ENCODE measurements around the gene RNF114.

RNF114 gene

GRCh38 chr20:49889935-49890333, 46.3 kb upstream of the RNF114 start:
- H3K4me3 ChIP-seq (ENCODE audit: low read depth, low read length) = no peak overlapping the region
- DNase-seq (ENCODE audit: low read depth) = no peak
- peak; percentile 29 for TF ChIP-seq CTCF (conservative IDR thresholded peaks at IDR 0.05; ENCODE audit: low read depth, low read length)

GRCh38 chr20:49890471-49891361, 45.5 kb upstream of the RNF114 start:
- no peak for TF ChIP-seq CTCF (conservative IDR thresholded peaks at IDR 0.05; ENCODE audit: low read depth, low read length)
- H3K4me3 ChIP-seq (ENCODE audit: low read depth, low read length) = no peak overlapping the region
- peak; percentile 50 for DNase-seq (ENCODE audit: low read depth)

- TF ChIP-seq CTCF (conservative IDR thresholded peaks at IDR 0.05; ENCODE audit: low read depth, low read length) = no peak
- no peak for DNase-seq (ENCODE audit: low read depth)
- H3K4me3 ChIP-seq (ENCODE audit: low read depth, low read length) = no peak overlapping the region
These were observed 44.6 kb upstream of the RNF114 start for GRCh38 chr20:49891476-49892110.

- no peak overlapping the region for H3K4me3 ChIP-seq (ENCODE audit: low read depth, low read length)
- TF ChIP-seq CTCF (conservative IDR thresholded peaks at IDR 0.05; ENCODE audit: low read depth, low read length) = no peak
- DNase-seq (ENCODE audit: low read depth) = no peak
These were observed 43.9 kb upstream of the RNF114 start for GRCh38 chr20:49892260-49892659.

GRCh38 chr20:49892817-49893216, 43.4 kb upstream of the RNF114 start:
- TF ChIP-seq CTCF (conservative IDR thresholded peaks at IDR 0.05; ENCODE audit: low read depth, low read length) = no peak
- no peak overlapping the region for H3K4me3 ChIP-seq (ENCODE audit: low read depth, low read length)
- DNase-seq (ENCODE audit: low read depth) = no peak

GRCh38 chr20:49893242-49894072, 42.7 kb upstream of the RNF114 start:
- DNase-seq (ENCODE audit: low read depth) = no peak
- no peak overlapping the region for H3K4me3 ChIP-seq (ENCODE audit: low read depth, low read length)
- TF ChIP-seq CTCF (conservative IDR thresholded peaks at IDR 0.05; ENCODE audit: low read depth, low read length) = no peak

All from choroid plexus epithelial cell (primary cell).